Fibroblast of skin of scalp (primary cell): ENCODE data around the gene TIAL1.
"Not testable (repeated sequence)": the region's sequence is repeated elsewhere in the genome, so short reads cannot be mapped to it uniquely, and the experiment has no call there.

Experiments
- DNase-seq: peaks from one replicate; pipeline ENCODE4 v3.0.0-alpha.2; 2013

The TIAL1 gene

GRCh38 chr10:119549247-119549999 is 47.3 kb downstream of the TIAL1 start:
- no peak for DNase-seq

GRCh38 chr10:119546009-119546408 is 50.8 kb downstream of the TIAL1 start:
- DNase-seq = peak; percentile 30

- no peak for DNase-seq
Measured at GRCh38 chr10:119545310-119545709, 51.5 kb downstream of the TIAL1 start.

GRCh38 chr10:119543814-119544642 is 52.7 kb downstream of the TIAL1 start:
- no peak for DNase-seq

- peak; percentile 65 for DNase-seq
Measured at GRCh38 chr10:119542988-119543813, 53.6 kb downstream of the TIAL1 start.

- DNase-seq = peak; percentile 84
Measured at GRCh38 chr10:119542357-119542987, 54.3 kb downstream of the TIAL1 start, which contains the start of gene RGS10. Gene RGS10 (minus strand): TSS chr10:119542719. CDS start chr10:119542638, 81 bp downstream.

- no peak for DNase-seq
Measured at GRCh38 chr10:119541459-119542356, 55.1 kb downstream of the TIAL1 start.

GRCh38 chr10:119541046-119541445 is 55.7 kb downstream of the TIAL1 start:
- peak; percentile 29 for DNase-seq

- DNase-seq = no peak
Measured at GRCh38 chr10:119540038-119540437, 56.7 kb downstream of the TIAL1 start.

- no peak for DNase-seq
Measured at GRCh38 chr10:119539359-119539825, 57.4 kb downstream of the TIAL1 start.

- DNase-seq = no peak
Measured at GRCh38 chr10:119538632-119539358, 58.0 kb downstream of the TIAL1 start.

- DNase-seq = no peak
Measured at GRCh38 chr10:119537953-119538630, 58.7 kb downstream of the TIAL1 start.

GRCh38 chr10:119536508-119537025 is 60.2 kb downstream of the TIAL1 start:
- no peak for DNase-seq

GRCh38 chr10:119535837-119536507 is 60.8 kb downstream of the TIAL1 start:
- DNase-seq = no peak

GRCh38 chr10:119535305-119535704 is 61.5 kb downstream of the TIAL1 start:
- DNase-seq = peak; percentile 79

GRCh38 chr10:119533473-119533872 is 63.3 kb downstream of the TIAL1 start:
- DNase-seq = no peak

GRCh38 chr10:119532791-119533190 is 64.0 kb downstream of the TIAL1 start:
- not testable (repeated sequence) for DNase-seq

GRCh38 chr10:119532251-119532650 is 64.5 kb downstream of the TIAL1 start:
- DNase-seq = not testable (repeated sequence)

GRCh38 chr10:119531067-119531466 is 65.7 kb downstream of the TIAL1 start:
- no peak for DNase-seq
